DMS114 treated with DMSO at 0.1 percent for 48 hours (cell line): ENCODE measurements around the gene FAM78A.
A peak's percentile ranks its signal among the peaks of the same experiment; 100 is the strongest.
"Not testable (repeated sequence)": the region's sequence is repeated elsewhere in the genome, so short reads cannot be mapped to it uniquely, and the experiment has no call there.

Source experiments
- DNase-seq: peaks from one replicate; lab custom pipeline; 2025; ENCODE audit not compliant: unreplicated experiment; lab: John Stamatoyannopoulos, UW

FAM78A gene

DNA sequence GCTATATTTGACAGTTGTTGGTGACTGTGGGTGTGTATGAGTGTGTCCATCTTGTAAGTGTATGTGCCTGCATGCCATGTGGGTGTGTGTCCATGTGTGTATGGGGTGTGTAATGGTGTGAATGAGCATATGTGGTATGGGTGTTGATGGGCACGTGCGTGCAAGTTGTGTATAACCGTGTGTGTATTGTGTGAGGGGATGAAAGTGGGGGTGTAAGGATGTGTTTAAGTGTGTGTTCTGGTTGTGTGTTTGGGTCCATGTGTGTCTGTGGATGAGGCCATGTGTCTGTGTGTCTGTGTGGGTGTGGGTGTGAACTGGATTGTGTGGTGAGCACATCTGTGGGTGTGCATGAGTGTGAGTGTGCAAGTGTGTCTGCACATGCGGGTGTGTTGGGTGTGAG is 5.9 kb upstream of the FAM78A start:
- no peak for DNase-seq

DNA sequence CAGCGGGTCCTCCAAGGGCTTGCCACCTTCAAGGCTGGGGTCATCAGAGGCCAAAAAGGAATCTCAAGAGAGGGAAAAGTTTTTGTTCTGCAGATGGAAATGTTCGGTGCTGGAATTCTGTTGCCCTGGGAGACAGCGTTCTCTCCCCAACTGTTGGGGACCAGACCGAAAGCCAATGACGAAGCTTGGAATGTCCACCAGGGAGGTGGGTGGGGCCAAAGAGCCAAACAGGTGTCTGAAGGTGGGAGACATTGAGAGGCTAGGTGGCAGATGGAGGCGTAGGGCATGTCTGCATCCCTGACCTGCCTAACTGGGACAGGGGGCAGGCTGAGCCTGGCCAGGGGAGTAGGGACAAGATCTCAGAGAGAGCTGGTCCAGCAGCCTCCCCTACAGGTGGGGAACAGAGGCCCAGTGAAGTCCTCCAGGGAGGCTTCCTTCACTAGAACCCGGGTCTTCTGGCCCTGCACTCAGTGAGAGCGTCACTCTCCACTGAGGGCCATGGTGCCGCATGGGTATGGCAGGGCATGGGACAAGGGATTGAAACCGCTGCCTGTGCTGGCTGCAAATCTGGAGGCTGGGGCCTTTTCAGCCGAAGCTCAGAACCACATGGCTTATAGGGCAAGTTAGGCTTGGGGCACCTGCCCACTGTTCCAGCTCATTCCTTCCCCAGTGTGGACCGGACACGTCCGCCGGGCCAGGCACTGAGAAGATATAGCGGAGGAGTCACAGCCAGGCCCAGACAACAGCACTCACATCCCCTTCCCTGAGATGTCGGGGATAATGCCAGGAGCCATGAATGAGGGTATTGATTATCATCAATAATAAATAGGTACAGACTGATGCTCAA is 5.0 kb upstream of the FAM78A start:
- no peak for DNase-seq

DNA sequence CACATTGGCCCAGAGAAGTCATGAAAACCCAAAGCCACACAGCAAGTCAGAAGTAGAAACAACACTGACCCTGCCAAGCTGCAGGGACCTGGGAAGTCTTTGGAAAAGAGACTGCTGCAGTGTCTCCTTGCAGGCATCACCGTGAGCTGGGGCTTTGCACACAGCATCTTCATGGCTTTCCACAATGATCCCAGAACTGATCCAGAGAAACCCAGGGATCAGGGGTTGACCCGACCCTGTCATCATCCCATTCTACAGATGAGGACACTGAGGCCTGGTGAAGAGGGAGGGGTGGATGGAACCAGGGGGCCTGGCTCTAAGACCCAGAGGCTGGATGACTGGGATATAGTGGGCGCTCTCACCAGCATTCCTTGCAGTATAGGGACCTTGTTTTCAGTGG is 4.3 kb upstream of the FAM78A start:
- DNase-seq: no peak

DNA sequence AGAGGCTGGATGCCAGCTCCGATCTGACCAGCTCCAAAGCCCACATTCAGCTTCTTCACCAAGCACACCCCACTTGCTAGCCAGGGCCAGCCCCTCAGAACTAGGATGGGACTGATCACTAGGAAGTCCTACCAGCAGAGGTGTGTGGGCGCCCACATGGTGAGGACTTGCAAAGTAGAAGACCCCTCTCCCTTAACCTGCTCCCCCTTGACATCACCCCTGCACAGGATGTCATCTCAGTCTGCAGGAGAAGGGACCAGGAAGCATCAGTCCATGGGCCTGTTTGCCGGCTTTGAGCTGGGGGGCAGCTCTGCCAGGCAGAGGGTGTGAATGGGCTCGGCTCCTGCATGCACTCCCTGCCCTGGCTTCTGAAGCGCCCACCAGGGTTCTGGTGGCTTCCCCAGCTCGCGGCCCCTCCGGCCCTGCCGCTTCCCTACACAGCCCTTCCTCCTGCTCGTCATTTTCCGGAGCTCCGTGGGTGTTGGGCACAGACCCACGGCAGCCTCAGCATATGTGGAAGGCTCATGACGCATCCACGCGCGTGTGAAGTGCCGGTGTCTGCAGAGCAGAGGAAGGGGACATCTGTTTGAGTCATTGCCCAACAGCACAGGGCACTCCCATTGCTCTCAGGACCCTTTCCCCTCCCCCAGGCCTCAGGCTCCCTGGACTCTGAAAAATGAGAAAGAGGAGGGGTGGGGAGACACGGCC is 3.7 kb upstream of the FAM78A start:
- no peak for DNase-seq

DNA sequence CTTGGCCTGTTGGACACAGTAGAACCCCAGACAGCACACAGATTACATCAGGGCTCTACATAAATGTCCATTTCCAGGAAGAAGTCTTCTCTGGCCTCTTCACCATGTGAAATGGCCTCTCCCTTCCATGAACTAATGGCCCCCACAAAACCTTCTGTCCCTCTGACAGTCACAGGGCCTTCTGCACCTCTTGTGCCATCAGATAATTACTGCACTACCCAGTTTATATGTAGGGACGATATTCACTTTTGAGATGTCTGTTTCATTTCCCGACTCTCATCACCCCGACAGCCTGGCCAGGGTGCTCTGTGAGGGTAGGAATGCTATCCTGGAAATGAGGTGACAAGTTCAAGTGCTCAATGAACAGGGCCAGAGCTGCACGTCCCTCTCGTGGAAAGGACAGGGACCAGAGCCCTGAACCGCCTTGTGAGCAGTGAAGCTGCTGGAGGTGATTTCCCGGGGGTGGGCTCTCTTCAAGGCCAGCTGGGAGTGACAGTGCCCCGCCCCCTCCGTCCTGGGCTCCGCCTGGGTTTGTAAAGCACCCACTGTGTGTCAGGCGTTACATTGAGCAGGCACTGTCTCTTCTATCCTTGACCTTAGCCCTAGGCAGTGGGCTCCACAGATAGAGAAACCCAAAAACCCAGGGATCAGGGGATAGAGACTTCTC is 3.0 kb upstream of the FAM78A start:
- no peak for DNase-seq

DNA sequence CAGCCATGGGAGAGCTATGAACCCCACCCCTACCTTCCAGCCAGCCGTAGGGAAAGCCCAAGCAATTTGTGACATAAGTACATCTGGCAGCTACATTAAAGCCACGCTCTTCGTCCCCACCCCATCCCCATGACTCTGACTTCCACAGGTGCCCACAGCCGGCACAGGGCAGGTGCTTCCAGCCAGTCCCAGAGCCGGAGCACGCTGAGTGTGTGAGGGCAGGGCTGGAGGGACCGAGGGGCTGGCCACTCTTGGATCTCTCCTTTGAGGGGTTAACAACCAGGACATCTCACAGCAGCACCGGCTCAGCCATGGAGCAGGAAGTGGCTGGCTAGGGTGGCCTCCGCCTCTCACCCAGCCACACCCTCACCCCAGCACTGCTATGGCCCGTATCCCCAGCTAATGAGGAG is 2.4 kb upstream of the FAM78A start:
- no peak for DNase-seq

DNA sequence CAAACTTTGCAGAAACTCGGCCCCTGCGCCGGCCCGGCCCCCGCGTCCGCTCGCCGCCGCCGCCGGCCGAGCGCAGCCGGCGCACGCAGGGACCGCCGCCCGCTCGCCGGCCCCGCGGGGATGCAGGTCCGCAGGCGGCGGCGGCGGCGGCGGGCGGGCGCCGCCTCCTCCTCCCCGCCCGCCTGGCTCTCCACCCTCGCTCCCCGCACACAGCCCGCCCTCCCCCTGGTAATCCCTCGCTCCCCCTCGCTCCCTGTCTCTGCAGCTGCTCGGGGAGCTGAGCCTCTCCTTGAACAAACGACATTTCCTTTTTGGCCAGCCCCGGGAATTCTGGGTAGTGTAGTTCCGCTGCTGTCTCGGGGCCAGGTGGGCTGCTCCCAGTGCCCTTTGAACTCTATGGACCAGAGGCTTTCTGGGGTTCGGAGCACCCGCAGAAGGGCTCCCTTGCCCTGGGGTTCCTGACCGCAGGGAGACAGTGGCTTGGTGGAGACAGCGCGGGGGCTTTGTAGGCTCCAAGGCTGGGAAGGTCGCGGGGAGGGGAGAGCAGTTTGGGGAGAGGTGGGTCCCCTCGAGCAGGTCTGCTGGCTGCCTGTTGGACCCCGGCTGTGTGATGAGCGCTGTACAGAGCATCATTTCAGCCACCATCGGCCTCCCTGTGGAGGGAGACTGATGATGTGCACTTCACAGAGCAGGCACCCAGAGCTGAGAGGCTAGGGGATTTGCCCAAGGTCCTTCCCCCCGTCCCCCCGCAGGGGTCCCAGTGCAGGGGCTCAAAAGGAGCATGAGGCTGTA is 1.8 kb upstream of the FAM78A start:
- peak; percentile 23 for DNase-seq

DNA sequence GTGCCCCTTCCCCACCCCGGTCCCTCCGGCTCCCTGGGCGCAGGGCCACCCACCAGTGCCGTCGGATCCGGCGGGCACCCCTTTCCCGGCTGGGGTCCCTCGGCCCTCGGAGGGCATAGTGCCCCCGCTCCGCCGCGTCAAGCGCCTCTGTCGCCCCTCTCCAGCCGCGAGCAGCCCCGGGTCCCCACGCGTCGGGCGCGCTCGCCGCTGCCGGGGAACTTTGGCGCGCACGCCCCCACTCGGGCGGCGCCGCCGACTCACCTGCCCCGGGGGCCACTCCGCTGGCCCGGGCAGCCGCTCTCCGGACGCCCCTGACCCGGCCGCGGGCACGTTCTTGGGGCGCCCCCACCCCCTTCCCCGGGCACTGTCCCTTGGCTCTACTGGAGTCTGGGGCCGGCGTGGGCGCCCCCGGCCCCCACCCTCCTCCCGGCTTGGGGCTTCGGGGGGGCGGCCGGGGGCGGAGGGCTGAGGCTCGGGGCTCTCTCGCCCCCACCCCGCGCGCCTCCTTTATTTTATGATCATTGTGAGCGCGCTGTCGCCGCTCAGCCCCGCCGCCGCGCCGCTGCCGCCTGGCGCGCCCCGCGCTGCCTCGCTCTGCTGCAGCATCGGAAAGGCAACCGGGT is 1.1 kb upstream of the FAM78A start:
- DNase-seq: no peak

DNA sequence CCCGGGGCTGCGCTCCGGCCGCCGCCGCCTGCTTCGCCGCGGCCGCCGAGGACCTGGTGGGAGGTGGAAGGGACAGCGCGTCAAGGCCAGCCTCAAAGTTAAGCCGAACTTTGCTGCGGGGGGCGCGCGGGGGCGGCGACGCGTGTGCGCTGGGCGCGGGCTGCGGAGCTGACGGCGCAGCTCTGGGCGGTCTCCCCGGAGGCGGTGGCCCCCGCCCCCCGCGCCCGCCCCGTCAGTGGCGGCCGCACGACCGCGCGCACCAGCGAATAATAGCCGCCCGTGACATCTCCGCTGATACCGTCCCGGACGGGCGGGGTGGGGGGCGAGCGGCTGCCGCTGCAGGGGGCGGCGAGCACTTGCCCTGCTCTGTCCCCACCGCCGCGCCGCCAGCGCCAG is 579 bp upstream of the FAM78A start:
- DNase-seq: no peak

DNA sequence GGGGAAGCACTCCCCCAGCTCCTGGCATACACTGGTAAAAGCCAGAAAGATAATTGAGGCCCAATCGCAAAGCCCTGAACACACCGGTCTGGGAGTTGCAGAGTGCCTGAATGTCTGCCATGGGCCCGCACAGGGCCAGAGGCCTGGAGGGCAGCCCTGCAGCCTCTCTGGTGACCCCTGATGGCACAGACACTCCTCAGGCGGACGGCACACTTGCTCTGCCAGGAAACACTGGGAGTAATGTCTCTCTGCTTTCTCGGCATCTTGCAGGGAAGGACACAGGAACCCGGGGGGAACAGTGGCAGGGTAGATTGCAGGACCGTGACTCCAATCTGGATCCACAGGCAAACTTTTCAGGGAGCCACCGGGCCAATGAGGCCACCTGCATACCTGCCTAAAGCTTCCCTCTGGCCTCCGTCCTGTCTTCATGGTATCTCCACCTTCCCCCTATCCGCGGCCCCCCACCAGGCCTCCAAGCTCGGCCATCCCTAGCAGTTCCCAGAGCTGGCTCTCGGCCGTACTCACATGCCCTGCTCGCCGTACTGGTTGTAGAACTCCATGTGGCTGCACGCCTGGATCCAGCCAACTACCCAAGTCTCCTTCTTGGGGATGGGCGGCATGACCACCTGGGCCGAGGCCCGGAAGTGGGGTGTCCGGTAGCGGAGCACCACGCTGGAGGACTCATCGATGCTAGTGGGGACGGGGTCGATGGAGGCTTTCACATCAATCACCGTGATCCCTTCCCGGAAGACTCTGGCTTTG is 797 bp downstream of the FAM78A start:
- no peak for DNase-seq

DNA sequence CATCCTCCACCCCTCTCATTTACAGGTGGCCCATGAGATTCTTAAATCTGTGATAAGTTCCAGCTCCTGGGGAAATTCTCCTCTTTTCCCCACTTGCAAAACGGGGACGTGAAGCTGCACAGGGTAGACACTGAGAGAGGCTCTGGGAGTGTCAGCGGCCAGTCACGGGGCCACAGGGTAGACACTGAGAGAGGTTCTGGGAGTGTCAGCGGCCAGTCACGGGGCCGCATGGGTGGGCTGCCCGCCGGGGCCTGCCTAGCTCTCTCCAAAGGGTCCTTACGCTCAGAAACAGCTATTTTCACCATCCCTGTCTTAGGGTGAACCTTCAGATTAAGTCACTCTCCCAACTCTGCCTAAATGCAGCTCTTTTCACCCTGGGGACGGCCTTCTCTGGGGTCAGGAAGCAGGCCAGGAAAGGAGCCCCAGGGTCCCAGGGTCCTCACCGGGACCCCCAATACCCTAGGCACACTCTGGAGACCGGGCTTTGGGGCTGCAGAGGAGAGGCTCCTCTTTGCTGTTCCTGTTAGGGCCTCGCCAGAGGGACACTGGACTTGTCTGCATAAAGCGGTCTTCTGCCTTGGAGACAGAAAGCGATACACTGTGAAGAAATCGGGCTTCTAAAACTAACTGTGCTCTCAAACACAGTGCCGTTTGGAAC is 1.5 kb downstream of the FAM78A start:
- no peak for DNase-seq

DNA sequence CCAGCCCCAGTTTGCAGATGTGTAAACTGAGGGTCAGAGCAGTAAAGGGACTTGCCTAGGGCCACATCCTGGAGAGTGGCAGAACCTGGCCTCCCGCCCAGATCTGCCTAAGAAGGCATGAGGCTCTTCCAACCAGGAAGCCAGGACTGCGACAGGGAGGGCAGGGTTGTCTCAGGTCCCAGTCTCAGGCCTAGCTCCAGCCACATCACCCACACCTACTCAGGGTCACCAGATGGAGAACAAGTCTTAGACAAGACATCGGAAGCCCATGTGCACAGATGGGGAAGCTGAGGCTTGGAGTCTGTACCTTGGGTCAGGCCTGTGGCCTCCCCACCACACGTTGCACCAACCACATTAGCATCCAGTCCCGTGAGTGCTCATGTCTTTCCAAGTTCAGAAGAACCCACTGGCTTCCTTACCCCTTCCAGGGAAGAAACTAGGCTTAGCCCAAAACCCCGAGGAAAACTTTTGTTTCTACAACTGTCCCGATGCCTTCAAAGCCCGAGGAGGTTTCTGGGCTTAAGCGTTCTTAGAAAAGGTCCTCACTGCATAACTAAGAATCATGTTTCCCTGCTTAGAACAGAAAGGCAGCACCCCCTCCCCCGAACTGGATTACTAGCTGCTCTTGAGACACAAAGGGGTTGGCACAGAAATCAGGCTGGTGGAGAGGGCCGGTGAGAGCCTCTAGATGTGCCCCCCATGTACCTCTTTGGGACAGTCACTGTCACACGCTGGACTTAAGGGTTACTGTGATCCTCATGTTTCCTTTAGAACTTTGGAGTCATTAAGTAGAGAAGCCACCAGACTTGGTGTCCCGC is 2.2 kb downstream of the FAM78A start:
- DNase-seq: no peak

DNA sequence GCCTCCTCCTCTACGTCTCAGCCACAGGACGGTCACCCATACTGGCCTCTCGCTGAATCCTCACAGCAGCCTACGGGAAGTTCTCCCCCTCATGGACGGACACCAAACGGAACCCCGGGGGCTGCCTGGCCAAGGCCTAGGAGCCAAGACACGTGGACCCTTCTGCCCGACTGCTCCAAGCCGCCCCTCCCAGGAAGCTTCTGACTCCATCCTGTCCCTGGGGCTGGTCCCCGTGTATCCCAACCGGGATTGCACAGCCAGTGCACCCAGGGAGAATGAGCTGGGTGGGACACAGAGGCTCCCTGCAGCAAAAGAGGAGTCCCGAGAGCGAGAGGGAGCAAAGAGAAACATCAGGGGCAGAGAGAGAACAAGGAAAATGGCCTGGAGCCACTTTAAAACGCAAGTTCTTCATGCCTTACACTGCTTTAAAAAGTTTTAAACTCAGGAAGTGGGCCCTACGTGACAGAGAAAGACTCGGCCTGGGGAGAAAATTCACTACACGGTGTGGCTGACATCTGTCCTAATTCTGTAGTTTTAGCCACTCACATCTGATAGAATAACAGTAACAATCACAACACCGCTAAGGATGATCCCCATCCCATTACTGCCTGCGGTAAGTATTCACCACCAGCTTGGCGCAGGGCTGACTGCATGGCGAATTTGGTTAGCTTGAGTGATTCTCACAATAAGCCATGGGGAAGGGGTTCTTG is 3.0 kb downstream of the FAM78A start:
- DNase-seq: no peak

DNA sequence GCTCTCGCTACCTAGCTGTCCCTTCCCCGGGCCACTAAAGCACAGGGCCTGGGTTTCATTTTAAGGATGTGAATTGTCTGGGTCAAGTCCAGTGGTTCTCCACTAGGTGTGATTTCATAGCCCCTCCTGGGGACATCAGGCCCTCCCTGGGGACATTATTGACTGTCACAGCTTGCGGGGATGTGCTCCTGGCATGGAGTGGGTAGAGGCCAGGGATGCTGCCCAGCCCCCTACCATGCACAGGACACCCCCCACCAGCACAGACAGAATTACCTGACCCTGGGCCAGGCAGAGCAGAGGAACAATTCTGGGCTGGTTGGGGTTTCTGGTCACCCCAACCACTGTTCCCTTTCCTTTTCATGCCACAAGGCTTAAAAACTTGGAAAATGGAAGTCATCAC is 4.1 kb downstream of the FAM78A start:
- no peak for DNase-seq

DNA sequence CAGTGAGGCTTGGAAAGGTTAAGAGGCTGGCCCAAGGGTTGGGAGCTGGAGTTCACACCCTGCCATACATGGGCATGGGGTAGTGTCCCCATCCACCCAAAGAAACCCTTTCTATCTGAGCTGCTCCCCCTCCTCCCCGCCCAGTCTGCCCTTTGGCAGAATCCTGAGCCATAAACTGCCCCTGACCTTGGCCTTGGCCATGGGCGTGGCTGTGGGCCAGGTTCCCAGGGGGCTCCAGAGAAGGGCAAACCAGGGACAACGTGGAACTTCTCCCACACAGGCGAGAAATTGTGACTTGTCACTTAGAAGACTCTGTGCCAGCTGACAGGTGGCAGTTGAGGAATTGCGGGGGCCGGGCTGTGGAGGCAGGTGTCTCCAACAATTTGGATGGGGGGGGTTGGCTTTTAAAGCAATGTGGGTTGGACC is 4.8 kb downstream of the FAM78A start:
- DNase-seq: no peak

DNA sequence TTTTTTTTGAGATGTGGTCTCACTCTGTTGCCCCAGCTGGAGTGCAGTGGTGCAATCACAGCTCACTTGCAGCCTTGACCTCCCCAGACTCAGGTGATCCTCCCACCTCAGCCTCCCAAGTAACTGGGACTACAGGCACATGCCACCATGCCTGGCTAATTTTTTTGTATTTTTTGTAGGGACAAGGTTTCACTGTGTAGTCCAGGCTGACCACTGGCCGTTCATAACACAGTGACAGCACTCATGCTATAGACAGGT is 5.4 kb downstream of the FAM78A start:
- DNase-seq: not testable (repeated sequence)

DNA sequence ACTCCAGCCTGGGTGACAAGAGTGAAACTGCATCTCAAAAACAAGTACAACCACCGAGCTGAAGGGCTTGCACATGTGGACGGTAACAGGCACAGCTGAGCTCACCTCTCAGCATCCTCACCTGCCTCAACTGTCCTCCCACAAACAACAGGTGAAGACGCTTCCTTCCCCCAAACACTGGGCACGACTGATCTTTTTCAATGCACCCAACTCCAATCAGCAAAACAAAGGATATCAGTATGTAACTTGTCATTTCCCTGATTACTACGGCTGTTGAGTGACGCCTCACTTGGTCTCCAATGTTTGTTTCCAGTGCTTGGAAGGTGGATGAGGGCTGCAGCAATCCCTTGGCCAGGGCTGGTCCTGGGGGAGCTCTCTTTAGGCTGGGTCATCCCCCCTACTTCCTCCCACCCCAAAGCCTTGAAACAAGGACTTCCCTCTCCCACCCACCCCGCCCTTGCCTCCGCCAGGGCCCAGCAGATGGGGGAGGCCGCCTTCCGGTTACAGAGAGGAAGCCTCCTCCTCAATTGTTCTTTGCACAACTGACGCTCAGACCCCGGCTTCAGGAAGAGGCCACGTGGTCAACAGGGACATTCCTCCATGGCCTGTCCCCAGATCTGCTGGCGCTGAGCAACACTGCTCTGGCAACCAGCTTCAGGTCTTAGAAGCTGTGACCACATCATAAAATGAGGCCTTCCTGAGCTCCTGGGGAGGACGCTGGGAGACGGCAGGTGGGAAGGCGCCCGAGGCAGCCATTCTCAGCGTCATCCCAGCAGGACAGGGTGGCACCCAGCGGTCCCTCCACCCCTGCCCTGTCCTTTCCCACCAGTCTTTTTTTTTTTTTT is 5.9 kb downstream of the FAM78A start:
- no peak for DNase-seq
